Ascending aorta (tissue), 2 donors: Measurements from ENCODE around the gene CTSW. TPM values are rescaled to one million over a fixed set of nuclear protein-coding genes. Genes with fewer than 3 reads are reported as not detected.
A peak's percentile ranks its signal among the peaks of the same experiment; 100 is the strongest.

Source experiments
- DNase-seq, 2 donors: peaks; one replicate each; pipeline ENCODE4 v3.0.0-alpha.2; 2019; ENCODE audit warnings: low spot score in 2 of 2
- H3K27ac ChIP-seq, 2 donors: fragments of 200-600 bp; sonication (generic); one replicate each; pipeline ENCODE4 v1.5.1; 2016 to 2017; ENCODE audit warnings: mild to moderate bottlenecking in 1 of 2
- H3K27me3 ChIP-seq: fragments of 200-600 bp; sonication (generic); one replicate; pipeline ENCODE4 v1.5.1; 2017
- H3K36me3 ChIP-seq, 2 donors: fragments of 200-600 bp; sonication (generic); one replicate each; pipeline ENCODE4 v1.5.1; 2016
- H3K4me1 ChIP-seq, 2 donors: fragments of 200-600 bp; sonication (generic); one replicate each; pipeline ENCODE4 v1.5.1; 2016 to 2017; ENCODE audit warnings: mild to moderate bottlenecking in 1 of 2
- H3K4me3 ChIP-seq, 2 donors: fragments of 200-600 bp; sonication (generic); one replicate each; pipeline ENCODE4 v1.5.1; 2016 to 2017; ENCODE audit warnings: mild to moderate bottlenecking in 1 of 2
- H3K9me3 ChIP-seq, 2 donors: fragments of 200-600 bp; sonication (generic); one replicate each; pipeline ENCODE4 v1.5.1; 2016
- CTCF ChIP-seq, 3 experiments: fragments of 200-600 bp in 2 of 3; fragments of 450-650 bp in 1 of 3; sonication (generic) in 2 of 3; IDR thresholded peaks; one replicate each; pipeline ENCODE4 v1.5.1; 2016 to 2019; ENCODE audit warnings: antibody characterized with exemption in 3 of 3, mild to moderate bottlenecking in 1 of 3, moderate library complexity in 1 of 3
- intact Hi-C: fragments of 100-400 bp; cut with DNase I; formaldehyde crosslinking; loops from one replicate; pipeline ENCODE4 v1.15.1; 2023
- total RNA-seq: library from RNA; depleted of rRNA; stranded (reverse); fragments of >200 nt; gene quantifications from one replicate; pipeline ENCODE4 v1.1.0, GENCODE V29; 2016

Gene CTSW
- total RNA-seq, 1 donor from 2014 or later: not detected

- peaks cover 0 to 5% of the 10 kb centered on the region in 2 donors for H3K36me3 ChIP-seq
- H3K9me3 ChIP-seq: no peaks in the 10 kb centered on the region
- H3K27ac ChIP-seq: peak overlapping the region; percentile 96 to 98
- TF ChIP-seq CTCF (IDR thresholded peaks at IDR 0.05): no peak
- peak overlapping the region in 1 of 2 donors; percentile 98 for H3K4me3 ChIP-seq
- peaks cover 47 to 63% of the 10 kb centered on the region in 2 donors for H3K4me1 ChIP-seq
- no peaks in the 10 kb centered on the region for H3K27me3 ChIP-seq
- intact Hi-C loops: loop anchor here (5.0 kb wide), 1 partner anchor 254 kb away; the partner anchor contains the start of gene RELA
- DNase-seq: no peak
Observed at GRCh38 chr11:65916391-65916790, 36.8 kb downstream of the CTSW start.

DNA sequence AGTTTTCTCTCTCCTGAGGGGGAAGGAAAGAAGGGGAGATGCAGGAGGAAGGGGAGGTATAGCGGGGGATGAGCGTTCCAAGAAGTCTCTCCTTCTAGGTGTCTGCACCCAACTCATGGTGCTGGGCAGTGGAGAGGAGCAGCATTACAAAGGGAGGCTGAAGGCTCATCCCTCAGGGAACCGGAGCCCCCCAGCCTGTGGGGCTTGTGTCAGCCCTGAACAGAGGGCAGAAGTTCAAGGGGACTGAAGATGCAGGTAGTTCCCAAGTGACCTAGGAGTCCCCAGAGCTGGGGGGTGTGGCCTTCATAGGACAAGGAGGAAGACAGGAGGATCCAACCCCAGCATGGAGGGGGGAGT, 37.4 kb downstream of the CTSW start:
- Histone ChIP-seq H3K9me3 (no peaks in the 10 kb centered on the region), H3K27ac (peak overlapping the region; percentile 96 to 98), H3K4me3 (peak overlapping the region; percentile 79 to 98), H3K27me3 (no peaks in the 10 kb centered on the region), H3K4me1 (peaks cover 45 to 56% of the 10 kb centered on the region in 2 donors), H3K36me3 (peaks cover 2 to 8% of the 10 kb centered on the region in 2 donors)
- intact Hi-C loops: loop anchor here (5.0 kb wide), 1 partner anchor 255 kb away; the partner anchor contains the start of gene RELA
- no peak for TF ChIP-seq CTCF (IDR thresholded peaks at IDR 0.05)
- DNase-seq: no peak

- peaks cover 7 to 14% of the 10 kb centered on the region in 2 donors for H3K36me3 ChIP-seq
- intact Hi-C loops: loop anchor here (2.0 to 5.0 kb wide), 3 partner anchors 255 to 891 kb away; partner anchors contain the start of genes RAB1B, RELA and SNX15
- peak overlapping the region; percentile 96 to 98 for H3K27ac ChIP-seq
- peaks cover 43 to 50% of the 10 kb centered on the region in 2 donors for H3K4me1 ChIP-seq
- DNase-seq: no peak
- TF ChIP-seq CTCF (IDR thresholded peaks at IDR 0.05): no peak
- H3K27me3 ChIP-seq: no peaks in the 10 kb centered on the region
- no peaks in the 10 kb centered on the region for H3K9me3 ChIP-seq
- H3K4me3 ChIP-seq: peak overlapping the region; percentile 79 to 98
Observed at GRCh38 chr11:65917434-65918210, 38.0 kb downstream of the CTSW start.

GRCh38 chr11:65918211-65919140, 38.8 kb downstream of the CTSW start, which contains the start of gene C11orf68:
Gene C11orf68, minus strand, starts transcription at chr11:65919062. Its CDS starts 31 bp downstream, at chr11:65919031.
- Histone ChIP-seq H3K27ac (peak within 1 kb of the TSS; percentile 96 to 98), H3K9me3 (no peaks in the 10 kb centered on the region), H3K36me3 (peaks cover 12 to 20% of the 10 kb centered on the region in 2 donors), H3K4me3 (peak within 1 kb of the TSS; percentile 79 to 98), H3K27me3 (no peaks in the 10 kb centered on the region), H3K4me1 (peaks cover 43 to 45% of the 10 kb centered on the region in 2 donors)
- no peak for TF ChIP-seq CTCF (IDR thresholded peaks at IDR 0.05)
- DNase-seq: peak in 1 of 2 donors; percentile 76
- intact Hi-C loops: loop anchor here (1.0 to 5.0 kb wide), 9 partner anchors 18 to 892 kb away; partner anchors contain the start of genes CFL1, FIBP, FOSL1 and KAT5

GRCh38 chr11:65919141-65919572, 39.5 kb downstream of the CTSW start, which contains the start of gene DRAP1:
Gene DRAP1, plus strand, starts transcription at chr11:65919426. Its CDS starts 76 bp downstream, at chr11:65919502.
- no peaks in the 10 kb centered on the region for H3K27me3 ChIP-seq
- peak within 1 kb of the TSS; percentile 79 to 98 for H3K4me3 ChIP-seq
- peaks cover 12 to 20% of the 10 kb centered on the region in 2 donors for H3K36me3 ChIP-seq
- intact Hi-C loops: loop anchor here (1.0 to 5.0 kb wide), 9 partner anchors 19 to 892 kb away; partner anchors contain the start of genes CFL1, FIBP, FOSL1 and KAT5
- H3K27ac ChIP-seq: peak within 1 kb of the TSS; percentile 96 to 98
- peak; percentile 93 to 99 for DNase-seq
- peaks cover 43 to 45% of the 10 kb centered on the region in 2 donors for H3K4me1 ChIP-seq
- H3K9me3 ChIP-seq: no peaks in the 10 kb centered on the region
- peak in 1 of 3 experiments; percentile 2 for TF ChIP-seq CTCF (IDR thresholded peaks at IDR 0.05)
